COLO829 (cell line): Measurements from ENCODE around the gene LAMA5.

Source experiments
- DNase-seq: peaks from one replicate; pipeline ENCODE4 v3.0.0; 2012; ENCODE audit warnings: low spot score

Gene LAMA5

DNA sequence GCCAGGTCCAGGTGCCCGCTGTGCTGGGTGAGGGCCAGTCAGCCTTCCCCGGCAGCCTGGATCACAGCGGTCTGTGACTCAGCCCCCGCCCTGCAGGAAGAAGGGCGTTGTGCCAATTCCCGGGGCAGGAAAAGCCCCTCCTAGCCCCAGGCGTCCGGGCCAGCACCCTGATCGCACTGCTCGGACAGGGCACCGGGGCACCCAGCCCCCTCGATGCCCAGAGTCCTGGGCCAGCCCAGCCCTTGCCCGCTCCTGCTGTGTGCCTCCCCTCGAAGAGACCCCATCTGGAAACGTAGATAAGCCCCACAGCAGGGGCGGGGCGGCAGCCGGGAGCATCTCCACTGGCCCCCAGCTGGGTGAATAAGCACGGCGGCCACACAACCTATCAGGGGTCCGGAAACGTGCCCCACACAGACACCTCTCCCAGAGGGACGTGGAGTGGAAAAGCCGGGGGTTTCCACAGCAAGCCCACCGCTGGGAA is 9.9 kb downstream of the LAMA5 start:
- DNase-seq = no peak

DNA sequence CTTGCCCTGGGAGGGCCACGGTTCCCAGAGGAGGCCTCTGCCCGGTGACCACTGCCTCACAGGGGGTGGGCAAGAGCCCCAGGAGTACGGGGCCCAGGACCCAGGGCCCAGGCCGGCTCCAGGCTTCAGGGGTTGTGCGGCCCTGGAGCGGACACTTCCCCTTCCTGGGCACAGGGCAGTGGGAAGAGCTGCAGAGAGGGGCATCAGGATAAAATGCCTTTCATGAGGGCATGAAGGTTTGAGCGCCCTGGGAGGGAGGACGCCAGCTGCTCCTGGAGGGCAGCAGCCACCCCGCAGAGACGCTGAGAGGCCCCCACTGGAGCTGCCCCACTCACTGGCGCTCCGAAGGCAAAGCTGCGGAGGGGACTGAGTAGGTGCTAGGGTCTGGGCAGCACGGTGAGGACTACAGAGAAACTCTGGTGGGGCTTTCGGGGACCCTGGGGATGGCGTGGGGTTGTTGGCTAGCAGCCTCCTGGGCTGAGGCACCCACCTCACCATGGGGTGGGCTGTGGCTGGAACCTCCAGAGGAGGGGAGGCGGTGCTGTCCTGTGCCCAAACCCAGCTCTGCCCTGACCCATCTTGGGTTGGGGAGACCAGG is 10.4 kb downstream of the LAMA5 start:
- no peak for DNase-seq

DNA sequence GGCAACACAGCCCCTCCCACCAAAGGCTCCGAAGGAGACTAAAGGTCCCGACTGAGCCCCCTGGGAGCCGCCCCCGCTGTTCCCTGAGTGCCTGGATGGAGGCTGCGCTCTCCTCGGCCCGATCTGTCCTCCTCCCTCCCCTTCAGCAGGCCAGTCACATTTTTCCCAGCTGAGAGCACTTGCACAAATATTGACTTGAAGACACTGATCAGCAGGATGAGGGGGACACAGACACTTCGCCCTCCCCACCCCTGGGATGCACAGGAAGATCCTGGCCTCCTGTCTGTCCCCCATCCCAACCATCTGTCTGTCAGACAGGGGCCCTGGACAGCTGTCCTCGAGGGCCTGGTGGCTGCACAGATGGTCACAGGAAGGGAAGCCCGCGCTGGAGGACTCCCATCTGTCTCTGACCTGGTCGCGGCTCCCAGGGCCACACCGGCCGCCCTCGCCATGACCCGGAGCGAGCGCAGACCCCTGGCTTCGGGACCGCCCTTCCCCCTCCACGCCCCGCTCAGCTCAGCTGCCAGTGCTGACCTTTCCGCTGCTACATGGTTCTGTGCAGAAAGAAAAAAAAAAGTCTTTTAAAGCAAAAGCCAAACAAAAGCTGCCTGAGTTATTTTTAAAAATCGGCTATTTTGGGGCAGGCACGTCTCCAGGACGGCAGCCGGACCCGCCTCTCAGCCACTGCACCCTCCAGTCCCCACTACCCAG is 11.1 kb downstream of the LAMA5 start:
- DNase-seq = no peak

DNA sequence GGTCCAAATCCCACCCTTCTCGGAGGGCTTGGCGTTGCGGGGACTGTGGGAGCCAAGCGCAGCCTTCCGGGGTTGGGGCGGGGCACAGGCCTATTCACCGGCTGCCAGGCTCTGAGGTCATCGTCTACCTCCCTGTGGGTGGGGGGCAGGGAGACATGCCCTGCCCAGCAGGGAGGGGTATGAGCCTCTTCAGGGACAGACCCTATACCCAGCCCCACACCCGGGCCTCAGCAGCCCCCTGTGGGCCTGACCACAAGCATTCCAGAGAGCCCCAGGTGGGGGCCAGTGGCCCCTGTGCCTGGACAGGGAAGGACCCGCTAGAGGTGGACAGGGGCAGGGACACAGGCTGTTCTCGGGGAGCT is 11.6 kb downstream of the LAMA5 start:
- DNase-seq = no peak

DNA sequence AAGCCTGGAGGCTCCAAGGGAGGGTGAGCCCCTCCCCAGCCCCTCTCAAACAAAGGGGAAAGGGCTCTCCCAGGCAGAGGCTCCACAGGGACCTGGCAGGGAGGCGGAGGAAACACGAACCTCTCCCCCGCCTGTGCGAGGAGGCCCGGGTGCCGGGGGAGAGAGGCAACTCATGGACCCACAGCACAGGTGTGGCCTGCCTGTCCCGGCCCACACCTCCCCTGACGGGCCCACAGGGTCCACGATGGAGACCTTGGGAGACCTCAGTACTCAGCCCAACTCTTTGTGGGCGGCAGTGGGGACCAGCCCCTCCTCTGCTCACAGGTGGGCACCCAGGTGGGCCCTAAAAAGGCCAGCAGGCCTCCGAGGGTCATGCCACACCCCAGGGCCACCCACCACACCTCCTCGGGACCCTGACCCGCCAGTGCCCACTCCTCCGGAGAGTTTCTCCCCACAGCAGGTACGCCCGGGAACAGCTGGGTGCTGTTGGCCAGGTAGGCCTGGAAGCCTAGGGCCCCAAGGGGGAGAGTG is 12.2 kb downstream of the LAMA5 start:
- DNase-seq = no peak

DNA sequence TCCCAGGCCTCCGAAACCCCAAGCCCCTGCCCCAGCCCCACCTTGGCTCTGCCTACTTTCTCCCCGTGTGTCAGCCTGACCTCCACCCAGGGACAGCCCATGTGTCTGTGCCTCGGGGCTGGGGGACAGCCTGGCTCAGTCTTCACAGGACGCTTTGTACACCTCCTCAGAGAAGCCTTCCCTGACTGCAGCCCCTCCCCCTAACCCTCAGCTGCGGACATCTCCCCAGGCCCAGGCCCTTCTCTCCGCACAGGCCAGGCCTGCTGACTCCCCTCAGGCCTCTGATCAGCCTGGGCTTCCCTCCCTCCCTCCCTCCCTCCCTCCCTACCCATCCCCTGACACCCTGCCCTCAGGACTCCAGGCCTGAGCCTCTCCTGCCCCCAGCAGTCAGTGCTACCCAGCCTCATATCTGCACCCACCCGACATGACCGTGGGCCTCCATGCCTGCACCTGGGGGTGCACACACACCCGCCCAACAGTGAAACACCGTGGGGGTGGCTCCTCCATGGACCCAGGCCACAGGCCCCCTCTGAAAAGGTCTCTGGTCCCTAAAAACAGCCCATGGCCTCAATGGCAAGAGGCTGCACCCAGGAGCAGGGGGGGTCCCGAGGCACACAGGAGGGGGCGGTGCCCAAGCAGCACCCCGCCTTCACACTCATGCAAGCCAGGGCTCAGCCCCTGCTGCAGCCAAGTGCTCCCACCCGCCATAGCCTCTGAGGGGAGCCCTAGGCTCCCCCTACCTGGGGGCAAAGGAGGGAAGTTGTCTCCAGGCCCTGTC is 12.9 kb downstream of the LAMA5 start:
- no peak for DNase-seq

DNA sequence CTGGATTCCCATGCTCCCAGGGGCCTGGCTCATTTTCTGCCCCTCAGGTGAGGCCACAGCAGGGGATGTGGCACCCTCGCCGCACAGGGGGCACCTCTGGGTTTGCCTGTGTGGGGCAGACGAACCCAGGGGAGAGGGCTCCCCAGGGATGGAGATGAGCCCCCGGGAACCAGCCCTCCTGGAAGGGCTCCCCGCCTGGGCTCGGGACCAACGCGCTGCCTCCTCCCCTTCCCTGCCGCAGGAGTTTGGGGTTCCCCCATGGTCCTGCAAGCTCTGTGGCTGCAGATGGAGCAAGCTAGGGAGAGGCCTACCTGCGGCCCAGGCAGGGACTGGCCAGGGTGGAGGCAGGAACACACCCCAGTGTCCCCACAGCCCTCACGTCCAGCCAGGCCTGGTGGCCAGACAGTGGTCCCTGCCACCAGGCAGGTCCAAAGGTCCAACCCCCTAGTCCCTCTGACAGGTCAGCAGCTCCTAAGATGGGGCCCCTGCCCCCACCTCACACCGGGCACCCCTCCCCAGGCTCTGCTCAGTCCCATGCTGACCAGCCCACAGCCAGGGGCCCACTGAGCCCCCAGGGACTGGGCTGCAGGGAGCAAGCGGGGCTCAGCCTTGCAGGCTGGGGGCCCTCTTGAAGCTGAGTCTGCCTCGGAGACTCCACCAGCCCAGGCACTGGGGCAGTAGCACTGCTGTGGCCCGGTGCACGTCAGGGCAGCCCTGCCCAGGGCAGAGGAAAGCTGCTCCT is 13.7 kb downstream of the LAMA5 start:
- no peak for DNase-seq

DNA sequence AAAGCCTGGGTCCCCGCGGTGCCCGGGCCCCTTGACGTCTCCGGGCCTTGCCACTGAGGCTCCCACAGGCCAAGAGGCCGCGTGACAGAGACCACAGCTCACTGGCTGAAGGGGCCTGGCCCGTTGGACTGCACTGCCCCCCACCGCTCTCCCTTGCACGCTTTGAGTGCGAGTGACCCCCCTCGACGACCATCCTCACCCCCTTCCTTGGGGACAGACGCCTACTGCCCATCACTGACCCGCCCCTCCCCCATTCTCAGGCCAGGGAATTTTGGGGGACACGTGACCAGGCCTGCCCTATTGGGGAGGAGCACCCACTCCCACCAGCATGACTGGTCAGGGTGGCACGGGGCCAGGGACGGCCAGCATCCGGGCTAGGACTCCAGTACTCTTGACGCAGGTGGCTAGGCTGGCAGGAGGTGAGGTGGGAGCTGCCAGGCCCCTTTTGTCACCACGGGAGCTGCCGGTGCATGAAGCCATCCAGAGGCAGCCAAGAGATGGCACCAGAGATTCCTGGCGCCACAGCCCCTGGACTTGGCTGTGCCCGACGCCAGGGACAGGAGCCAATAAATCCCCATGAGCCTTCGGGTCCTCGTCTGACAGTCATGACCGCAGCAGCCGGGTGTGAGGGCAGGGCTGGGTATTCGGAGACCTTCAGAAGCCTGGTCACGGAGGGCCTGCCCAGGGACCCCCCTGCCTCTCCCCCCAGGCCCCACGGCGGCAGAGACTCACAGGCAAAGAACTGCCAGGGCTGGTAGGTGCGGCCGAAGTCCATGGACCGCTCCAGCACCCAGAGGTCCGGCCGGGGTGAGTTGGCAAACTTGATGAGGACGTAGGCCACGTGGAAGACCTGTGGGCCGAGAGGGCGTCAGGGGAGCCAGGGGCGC is 14.5 kb downstream of the LAMA5 start:
- no peak for DNase-seq

DNA sequence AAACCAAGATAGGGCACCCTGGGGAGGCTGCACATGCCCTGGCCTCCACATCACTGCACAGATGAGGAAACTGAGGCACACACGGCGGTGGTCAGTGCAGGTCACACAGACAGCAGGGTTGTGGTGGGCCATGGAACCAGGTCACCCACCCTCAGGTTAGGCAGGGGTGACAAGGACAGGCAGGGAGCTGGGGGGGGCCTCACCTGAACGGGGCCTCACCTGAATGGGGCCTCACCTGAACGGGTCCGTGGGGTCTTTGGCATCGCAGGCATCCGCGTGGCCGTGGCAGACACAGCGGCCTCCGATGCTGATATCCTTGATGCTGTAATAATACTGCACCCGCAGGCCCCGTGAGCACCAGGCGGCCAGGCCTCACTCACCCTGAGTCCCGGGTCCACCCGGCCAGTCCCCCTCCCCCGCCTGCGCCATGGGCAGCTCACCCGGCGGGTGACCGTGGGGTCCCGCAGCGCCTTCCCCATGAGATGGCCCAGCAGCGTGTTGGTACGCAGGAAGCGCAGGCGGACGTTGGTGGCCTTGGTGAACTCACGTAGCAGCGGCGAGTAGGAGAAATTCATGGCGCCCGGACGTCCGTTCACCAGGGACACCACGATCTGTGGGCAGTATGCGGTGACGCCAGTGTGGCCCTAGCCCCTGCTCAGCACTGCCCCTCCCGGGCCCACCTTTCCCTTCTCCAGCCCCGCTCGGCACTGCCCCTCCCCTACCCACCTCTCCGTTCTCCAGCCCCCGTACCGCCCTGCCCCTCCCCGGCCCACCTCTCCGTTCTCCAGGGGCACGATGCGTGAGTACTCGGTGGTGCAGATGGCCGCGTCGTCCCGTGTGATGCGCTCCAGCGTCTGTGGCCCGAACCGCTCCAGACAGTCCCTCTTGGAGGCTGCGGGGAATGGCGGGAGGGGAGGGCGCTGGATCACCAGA is 15.4 kb downstream of the LAMA5 start:
- DNase-seq = no peak

DNA sequence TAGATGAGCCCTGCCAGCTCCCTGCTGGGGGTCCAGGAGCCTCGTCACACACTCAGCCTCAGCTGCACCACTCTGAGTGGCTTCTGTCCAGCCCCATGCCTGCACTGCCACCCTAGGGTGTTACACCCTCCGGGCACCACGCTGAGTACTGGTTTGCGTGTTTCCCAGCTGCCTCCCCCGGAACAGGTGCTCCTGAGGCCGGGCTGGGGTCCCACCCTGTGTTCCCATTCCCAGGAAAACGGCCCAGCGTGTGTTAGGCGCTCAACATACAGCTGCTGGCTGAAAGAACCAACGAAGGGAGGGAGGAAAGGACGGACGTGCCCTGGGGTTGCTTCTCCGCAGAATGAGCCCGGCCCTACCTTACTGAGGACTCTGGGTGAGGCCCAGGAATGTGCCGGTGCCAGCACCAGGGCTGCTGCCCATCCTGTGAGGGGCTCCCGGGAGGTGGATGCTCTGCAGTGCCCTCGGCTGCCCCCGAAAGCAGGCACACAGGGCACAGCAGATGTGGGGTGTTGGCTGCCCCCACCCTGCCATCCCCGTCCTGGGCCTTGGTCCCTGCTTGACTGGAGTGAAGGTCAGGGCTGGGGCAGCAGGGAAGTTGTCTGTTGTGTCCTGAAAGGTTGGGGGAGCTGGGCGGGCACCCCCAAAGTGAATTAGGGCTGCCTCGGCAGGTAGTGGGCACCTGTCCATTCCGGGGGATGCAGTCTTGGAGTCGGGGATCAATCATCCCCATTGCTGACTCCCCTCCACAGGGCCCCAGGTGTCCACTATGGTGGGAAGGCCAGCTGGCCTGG is 16.3 kb downstream of the LAMA5 start:
- DNase-seq = no peak

DNA sequence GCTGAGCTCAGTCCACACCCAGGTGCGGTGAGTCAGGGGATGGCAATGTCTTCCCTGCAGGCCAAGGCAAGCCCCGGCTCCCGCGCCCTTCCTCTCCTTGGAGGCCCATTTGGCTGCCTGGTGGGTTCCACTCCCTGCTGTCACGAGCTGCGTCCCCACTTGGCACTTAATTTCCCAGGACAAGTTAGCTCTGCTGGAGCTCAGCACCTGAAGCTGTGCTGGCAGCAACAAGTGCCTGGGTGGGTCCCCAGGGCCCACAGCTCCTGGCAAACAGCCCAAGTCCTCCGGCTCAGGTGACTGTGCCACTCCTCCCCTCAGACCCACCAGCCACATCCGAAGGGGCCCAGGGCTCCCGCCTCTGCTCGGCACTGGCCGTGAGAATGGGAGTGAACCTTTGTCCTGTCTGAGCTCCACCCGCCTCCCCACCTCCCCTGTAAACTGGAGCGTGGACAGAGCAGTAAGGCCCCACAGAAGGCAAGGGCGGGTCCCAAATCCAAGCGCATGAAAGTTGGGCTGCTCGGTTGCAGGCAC is 16.9 kb downstream of the LAMA5 start:
- DNase-seq = no peak

DNA sequence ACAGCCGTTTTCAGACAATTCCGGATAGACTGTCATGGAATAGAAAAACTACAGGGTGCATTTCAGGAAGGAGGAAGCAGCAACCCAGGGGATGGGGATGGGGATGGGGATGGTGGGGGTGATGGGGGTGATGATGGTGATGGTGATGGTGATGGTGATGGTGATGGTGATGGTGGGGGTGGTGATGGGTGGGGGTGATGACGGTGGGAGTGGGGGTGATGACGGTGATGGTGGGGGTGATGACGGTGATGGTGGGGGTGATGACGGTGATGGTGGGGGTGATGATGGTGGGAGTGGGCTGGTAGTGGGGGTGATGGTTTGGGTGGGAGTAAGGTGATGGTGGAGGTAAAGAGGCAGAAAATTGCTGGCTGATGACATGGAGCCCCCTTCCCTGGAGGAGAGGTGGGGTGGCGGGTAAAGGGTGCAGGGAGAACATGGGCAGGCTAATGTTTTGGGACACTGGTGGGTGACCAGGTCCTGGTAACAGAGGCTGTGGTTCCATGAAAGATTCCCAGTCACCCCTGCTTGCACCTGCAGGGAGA is 17.5 kb downstream of the LAMA5 start:
- DNase-seq = no peak

DNA sequence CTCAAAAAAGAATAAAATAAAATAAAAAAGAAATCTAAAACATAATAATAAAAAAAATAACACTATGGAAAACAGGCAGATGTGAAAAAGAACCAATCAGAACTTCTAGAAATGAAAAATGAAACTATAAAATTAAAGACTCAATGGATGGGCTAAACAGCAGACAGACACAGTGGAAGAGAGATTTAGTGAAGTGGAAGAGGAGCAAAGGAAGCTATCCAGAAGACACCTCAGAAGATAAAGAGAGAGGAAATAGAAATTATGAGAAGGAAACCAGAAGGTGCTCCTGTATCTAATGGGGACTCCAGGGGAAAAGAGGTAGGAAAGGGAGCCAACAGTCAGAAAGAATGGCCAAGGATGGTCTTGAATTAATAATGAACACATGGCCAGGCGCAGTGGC is 18.5 kb downstream of the LAMA5 start:
- no peak for DNase-seq

DNA sequence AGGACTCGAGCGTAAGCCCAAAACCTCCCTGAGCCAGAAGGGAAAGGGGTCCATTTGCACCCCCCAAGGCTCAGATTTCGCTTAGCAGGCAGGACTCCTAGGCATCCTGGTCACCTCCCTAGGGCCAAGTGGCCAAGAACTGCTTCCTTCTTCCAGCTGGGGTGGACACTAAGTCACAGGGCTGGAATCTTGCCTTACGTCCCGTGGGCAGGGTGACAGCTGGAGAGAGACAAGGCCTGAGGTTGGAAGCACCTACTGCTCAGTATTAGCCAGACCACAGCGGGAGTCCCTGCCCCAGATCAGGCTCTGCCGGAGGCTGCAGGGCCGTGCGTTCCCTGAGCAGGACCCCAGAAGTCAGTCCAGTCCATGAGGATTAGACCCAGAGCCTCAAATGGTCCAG is 19.7 kb downstream of the LAMA5 start:
- DNase-seq = no peak

DNA sequence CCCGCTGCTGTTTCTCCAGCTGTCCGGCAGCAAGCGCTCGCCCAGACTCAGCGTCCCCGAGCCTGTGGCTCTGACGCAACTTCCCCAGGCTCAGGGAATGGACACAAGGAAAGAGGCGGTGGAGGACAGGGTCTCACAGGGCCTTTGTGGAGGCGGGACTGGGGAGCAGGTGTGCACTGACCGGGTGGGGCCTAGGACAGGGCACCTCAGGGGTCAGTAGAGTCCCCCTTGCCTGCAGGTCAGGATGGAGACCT is 20.0 kb downstream of the LAMA5 start:
- no peak for DNase-seq

DNA sequence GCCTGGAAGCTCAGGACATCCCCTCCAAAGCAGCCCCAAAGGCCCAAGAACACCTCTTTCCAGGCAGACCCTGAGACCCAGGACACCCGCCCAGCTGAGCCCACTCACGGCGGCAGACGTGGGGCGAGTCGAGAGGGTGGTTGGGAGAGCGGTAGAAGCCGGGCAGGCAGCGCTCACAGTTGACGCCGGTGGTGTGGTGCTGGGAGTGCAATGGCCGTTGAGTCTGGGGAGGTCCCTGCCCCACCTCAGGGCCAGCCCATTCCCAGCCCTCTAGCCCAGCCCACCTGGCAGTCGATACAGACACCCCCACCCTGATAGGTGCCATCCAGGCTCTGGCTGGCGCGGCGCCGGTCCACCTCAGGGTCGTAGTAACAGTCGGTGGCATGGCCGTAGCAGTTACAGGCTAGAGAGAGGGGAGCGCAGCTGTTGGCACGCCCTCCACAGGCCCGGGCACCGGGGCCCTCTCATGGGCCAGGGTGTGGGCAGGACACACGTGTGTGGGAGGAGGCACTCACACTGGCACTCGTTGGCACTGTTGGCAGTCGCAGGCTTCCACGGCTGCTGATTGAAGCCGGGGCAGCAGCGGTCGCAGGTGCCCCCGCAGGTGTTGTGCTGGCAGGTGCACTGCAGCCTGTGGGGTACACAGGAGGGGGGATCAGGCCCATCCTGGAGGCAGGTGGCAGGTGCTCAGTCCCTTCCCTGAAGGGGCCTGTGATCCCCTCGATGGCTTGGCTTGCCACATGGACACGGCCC is 20.5 kb downstream of the LAMA5 start:
- DNase-seq = no peak

DNA sequence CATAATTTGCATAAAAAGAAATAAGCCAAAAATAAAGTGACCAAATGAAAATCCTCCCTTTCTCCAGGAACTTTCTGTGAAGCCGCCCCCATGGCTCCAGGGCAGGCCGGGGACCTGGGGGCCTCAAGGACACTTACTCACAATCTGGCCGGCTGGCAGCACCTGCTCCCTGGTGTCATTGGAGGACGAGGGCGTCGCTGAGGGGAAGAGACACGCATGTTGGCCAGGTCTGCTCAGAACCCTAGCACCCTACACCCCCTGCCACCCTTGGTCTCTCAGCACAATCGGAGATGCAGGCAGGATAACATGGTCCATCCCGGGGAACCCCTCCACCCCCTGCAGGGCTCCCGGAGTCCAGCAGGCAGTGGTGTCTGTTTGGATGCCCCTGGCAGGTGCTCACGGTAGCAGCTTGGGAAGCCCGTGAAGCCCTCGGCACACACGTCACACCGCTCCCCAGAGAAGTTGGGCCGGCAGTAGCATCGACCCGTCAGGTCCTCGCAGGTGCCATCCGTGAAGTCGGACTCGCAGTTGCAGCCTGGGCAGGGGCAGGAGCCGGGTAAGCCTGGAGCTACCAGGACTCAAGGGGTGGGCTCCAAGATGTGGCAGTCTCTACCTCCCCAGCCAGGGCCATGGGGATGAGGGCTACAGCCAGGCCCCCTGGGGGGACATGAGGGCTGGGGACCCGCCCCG is 21.3 kb downstream of the LAMA5 start:
- no peak for DNase-seq

DNA sequence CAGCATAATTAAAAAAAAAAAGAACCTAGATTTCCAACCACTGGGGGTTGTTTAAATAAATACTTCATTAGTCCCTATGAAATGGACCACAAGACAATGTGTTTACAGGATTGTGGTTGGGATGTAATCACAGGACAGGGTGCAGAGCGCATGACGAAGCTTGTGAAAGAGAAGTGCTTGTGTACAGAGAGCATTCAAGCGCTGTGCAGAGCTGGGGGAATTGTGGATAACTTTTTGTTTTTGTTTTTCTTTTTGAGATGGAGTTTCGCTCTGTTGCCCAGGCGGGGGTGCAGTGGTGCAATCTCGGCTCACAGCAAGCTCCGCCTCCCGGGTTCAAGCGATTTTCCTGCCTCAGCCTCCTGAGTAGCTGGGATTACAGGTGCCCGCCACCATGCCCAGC is 22.3 kb downstream of the LAMA5 start:
- no peak for DNase-seq
